Right cardiac atrium (tissue), 5 donors: ENCODE results near the gene LURAP1L. TPM values are rescaled to one million over a fixed set of nuclear protein-coding genes. Genes with fewer than 3 reads are reported as not detected.

Experiments used
- ATAC-seq, 2 donors: fragments of 200-7000 bp; cut with Tn5 transposase; one replicate each; pipeline versions ENCODE4 v1.8.0 to v1.9.1; 2020; ENCODE audit warnings: moderate library complexity in 2 of 2, mild to moderate bottlenecking in 1 of 2
- DNase-seq, 3 donors: peaks; one replicate each; pipeline ENCODE4 v3.0.0-alpha.2; 2020
- H3K27ac ChIP-seq: one replicate; pipeline ENCODE4 v1.5.1; 2013; ENCODE audit warnings: mild to moderate bottlenecking, low read length, control low read depth, moderate library complexity
- H3K27me3 ChIP-seq: one replicate; pipeline ENCODE4 v1.6.1; 2013; ENCODE audit not compliant: control insufficient read depth, insufficient read depth
- H3K4me1 ChIP-seq: one replicate; pipeline ENCODE4 v1.6.1; 2013; ENCODE audit warnings: low read length; ENCODE audit not compliant: control insufficient read depth, insufficient read depth
- H3K4me3 ChIP-seq: one replicate; pipeline ENCODE4 v1.5.1; 2013; ENCODE audit warnings: low read length, control low read depth
- H3K9me3 ChIP-seq: one replicate; pipeline ENCODE4 v1.6.1; 2013; ENCODE audit warnings: low read length; ENCODE audit not compliant: control insufficient read depth
- WGBS: extraction: QIAGEN DNeasy Blood & Tissue Kit; methylation state at CpG from one replicate; pipeline ENCODE4 v1.1.7; 2013; 5-methylcytosine and 5-hydroxymethylcytosine counted together
- intact Hi-C, 4 donors: fragments of 100-400 bp; cut with DNase I; formaldehyde crosslinking; loops; one replicate each; pipeline versions ENCODE4 v1.11.0 to v1.14.0; 2022 to 2023
- polyA plus RNA-seq: library from polyadenylated mRNA; stranded (reverse); fragments of 200-250 nt; gene quantifications from one replicate; pipeline ENCODE4 v1.2.3, GENCODE V29; 2013
- total RNA-seq, 4 donors: library from RNA; stranded (reverse); fragmentation: NEBNext Ultra II Directional; extraction: Animal tissue kit (Norgen Biotek cat#: 25700); gene quantifications; one replicate each; pipeline ENCODE4 v1.2.1, GENCODE V29; 2021
- donor health status: healthy with polysubstance abuse.
- donor health status: DM: no; HTN: yes; CAD: no.
- donor health status: DM: no; HTN: no; CAD: no.
- donor health status: DM: no; HTN: yes; CAD: no; lungs with severe emphysema.
- donor health status: DM: yes; HTN: yes; CAD: no.

The LURAP1L gene
- total and polyA plus RNA-seq, 5 donors = 2.1 to 3.4 (median 2.8) TPM

DNA sequence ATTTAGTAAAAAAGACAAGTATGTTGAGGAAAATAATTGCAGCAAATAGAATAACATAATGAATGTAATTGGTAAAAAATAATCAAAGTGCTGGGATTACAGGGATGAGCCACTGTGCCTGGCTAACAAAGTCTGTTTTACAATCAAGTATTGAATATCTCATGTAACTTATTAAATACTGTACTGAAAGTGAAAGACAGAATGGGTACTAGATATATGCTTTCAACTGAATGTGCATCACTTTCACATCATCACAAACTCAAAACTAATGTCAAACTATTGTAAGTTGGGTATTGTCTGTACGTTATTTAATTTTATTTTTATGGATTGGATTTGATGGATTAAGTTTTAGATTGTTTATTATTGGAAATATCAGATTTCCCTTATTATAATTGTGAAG lies 58.9 kb downstream of the LURAP1L start:
- Histone ChIP-seq H3K27me3 (no peaks in the 10 kb centered on the region), H3K4me1 (no peaks in the 10 kb centered on the region), H3K4me3 (no peak overlapping the region), H3K27ac (no peak overlapping the region), H3K9me3 (no peaks in the 10 kb centered on the region)
- DNase-seq (no peak), ATAC-seq (no peak)
- intact Hi-C loops = no loop called here
- 89% methylated on average over 1 of the region's 1 CpG for WGBS

DNA sequence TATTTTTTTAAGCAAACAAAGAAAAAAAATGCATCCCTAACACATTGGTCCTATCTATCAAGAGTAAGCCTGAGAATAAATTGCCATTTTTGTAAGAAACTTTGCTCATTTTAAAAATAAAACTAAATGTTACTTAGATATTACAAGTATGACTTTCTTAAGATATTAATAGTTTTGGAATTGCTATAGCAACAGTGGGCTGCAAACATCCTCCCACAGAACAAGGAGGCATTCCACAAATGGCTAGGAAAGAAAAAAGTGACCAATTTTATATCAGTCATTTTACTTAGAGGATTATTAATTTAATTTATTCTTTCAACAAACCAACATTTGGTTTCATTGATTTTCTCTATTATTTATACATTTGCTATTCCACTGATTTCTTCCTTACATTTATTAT lies 63.7 kb downstream of the LURAP1L start:
- Histone ChIP-seq H3K4me3 (no peak overlapping the region), H3K9me3 (no peaks in the 10 kb centered on the region), H3K27me3 (no peaks in the 10 kb centered on the region), H3K27ac (no peak overlapping the region), H3K4me1 (no peaks in the 10 kb centered on the region)
- intact Hi-C loops = no loop called here
- ATAC-seq = no peak
- DNase-seq = no peak

DNA sequence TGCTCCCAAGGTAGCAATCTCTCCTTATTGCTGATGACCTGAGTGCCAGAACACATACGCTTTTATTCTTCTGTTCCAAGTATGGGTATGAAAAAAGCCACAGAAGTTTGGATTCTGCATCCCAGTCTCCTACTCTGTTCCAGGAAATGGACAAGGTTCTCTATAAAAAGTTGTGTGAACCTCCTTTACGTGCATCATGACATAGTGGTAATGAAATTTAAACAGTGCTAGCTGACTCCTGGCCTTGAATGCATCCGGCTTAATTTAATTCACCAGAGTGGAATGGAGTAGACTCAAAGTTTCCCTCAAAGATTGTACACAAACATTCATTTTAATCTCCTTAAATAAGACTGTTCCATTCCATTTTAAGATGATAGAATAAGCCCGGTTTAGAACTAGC lies 68.9 kb downstream of the LURAP1L start:
- Histone ChIP-seq H3K27ac (no peak overlapping the region), H3K4me3 (no peak overlapping the region), H3K27me3 (no peaks in the 10 kb centered on the region), H3K4me1 (no peaks in the 10 kb centered on the region), H3K9me3 (no peaks in the 10 kb centered on the region)
- intact Hi-C loops = no loop called here
- ATAC-seq (no peak), DNase-seq (no peak)
- 90% methylated on average over 4 of the region's 4 CpGs for WGBS

DNA sequence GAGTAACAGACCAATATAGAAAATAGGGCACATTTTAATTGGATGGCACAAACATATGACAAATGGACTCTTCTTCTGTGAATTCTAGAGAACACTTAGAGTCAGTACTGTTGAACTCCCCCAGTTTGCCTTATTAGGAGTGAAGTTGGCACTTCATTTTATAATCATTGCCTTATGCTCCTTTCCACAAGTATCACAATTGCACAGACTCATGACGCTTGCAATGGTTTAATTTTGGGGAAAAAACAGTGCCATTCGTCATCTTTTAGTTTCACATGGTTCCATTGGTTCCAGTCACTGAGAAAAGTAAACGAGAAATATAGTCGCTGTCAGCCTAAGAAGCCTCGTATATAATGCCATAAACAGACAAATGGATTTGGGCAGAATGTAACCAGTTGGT lies 71.2 kb downstream of the LURAP1L start:
- Histone ChIP-seq H3K9me3 (no peaks in the 10 kb centered on the region), H3K27me3 (no peaks in the 10 kb centered on the region), H3K4me3 (no peak overlapping the region), H3K27ac (no peak overlapping the region), H3K4me1 (no peaks in the 10 kb centered on the region)
- intact Hi-C loops = no loop called here
- no peak for DNase-seq
- no peak for ATAC-seq
- 91% methylated on average over 5 of the region's 5 CpGs for WGBS

DNA sequence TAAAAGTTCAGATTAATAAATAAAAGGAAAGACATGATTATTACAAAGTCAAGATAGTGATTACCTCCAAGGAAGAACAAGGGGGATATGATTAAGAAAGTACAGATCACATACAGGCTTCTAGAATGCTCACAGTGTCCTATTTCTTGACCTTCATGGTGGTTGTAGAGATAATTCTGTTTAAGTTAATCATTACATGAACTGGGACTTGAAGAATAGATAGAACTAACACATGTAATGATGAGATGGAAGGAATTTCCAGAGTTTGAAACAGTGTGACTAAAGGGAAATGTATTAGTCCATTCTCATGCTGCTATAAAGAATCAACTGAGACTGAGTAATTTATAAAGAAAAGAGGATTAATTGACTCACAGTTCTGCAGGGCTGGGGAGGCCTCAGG lies 72.7 kb downstream of the LURAP1L start:
- H3K4me3 ChIP-seq = no peak overlapping the region
- no peaks in the 10 kb centered on the region for H3K4me1 ChIP-seq
- H3K9me3 ChIP-seq = no peaks in the 10 kb centered on the region
- no peak for DNase-seq
- intact Hi-C loops = no loop called here
- H3K27ac ChIP-seq = no peak overlapping the region
- ATAC-seq = no peak
- H3K27me3 ChIP-seq = no peaks in the 10 kb centered on the region

DNA sequence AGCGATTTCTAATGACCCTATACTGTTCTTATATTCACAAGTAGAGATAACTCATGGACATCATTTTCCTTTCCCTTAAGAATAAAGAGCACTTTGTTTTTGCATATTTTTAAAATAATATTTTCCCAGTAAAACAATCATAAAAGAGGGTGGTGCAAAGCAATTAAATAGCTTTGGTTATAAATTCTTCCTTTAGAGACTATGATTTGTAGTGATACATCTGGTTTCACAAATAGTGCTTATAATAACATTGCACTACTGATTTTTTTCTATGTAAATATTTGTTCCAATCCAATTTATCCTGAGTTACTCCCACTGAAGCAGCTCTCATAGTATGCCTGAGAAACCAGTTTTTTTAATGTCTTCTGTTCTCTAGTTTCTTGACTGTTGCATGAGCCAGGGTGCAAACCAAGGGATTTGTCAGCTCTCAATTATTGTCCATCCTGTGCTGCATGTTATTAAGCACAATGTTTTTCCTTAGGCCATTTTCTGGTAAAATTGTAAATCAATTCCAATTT lies 74.7 kb downstream of the LURAP1L start:
- WGBS = 75% methylated on average over 1 of the region's 1 CpG
- no peak for DNase-seq
- Histone ChIP-seq H3K27me3 (no peaks in the 10 kb centered on the region), H3K27ac (no peak overlapping the region), H3K4me1 (no peaks in the 10 kb centered on the region), H3K4me3 (no peak overlapping the region), H3K9me3 (no peaks in the 10 kb centered on the region)
- no peak for ATAC-seq
- intact Hi-C loops = no loop called here

DNA sequence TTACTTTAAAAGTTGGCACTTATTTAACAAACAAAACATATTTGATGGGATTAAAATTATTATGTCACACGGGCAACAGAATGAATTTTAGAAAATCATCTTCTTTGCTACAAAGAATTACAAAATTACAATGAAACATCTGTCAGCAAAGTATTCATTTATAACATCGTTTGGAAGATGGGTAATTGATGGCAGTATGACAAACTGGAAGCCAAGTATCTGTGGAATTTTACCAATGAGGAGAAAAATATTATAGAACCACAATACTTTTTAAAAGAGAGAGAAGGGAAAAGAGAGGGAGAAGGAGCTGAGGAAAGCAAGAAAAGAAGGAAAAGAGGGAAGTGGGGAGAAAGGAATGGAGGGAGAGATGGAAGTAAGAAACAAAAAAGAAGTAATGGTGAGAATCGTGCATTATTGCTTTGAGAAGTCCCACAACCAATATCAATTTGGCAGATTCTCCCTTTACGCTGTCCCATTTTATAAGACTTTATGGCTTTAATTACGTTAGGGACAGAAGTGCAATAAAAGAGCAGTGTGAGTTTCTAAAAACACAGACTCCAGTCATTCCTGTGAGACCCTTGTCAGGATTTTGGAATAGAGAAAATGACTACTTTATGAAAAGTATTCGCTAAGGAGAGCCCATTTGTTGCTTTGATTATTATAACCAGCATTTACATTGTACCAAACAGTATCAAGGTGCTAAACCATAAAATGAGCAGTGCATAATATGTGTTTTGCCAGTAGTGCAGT lies 76.7 kb downstream of the LURAP1L start:
- DNase-seq (no peak), ATAC-seq (no peak)
- intact Hi-C loops = no loop called here
- Histone ChIP-seq H3K4me3 (no peak overlapping the region), H3K9me3 (no peaks in the 10 kb centered on the region), H3K27me3 (no peaks in the 10 kb centered on the region), H3K27ac (no peak overlapping the region), H3K4me1 (no peaks in the 10 kb centered on the region)
- 70% methylated on average over 6 of the region's 6 CpGs for WGBS

DNA sequence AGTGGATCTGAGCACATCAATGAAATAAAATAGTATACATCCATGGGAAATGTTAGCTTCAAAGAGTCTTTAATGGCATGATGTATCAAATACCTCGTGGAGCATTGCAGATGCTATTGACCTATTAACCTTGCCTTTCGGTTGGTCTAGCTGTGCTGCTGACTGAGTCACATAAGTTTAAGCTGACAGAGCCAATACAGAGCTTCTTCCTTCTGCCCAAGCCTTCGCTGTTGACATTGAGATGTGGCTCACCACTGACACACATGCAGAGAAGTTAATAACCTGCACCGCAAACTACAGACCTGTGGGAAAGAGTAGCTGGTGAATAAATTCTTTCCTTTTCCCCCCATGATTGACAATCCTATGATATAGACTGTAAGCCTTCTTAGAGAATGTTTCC lies 78.2 kb downstream of the LURAP1L start:
- Histone ChIP-seq H3K27me3 (no peaks in the 10 kb centered on the region), H3K4me3 (no peak overlapping the region), H3K27ac (no peak overlapping the region), H3K9me3 (no peaks in the 10 kb centered on the region), H3K4me1 (no peaks in the 10 kb centered on the region)
- no peak for DNase-seq
- 82% methylated on average over 4 of the region's 4 CpGs for WGBS
- intact Hi-C loops = no loop called here
- ATAC-seq = no peak

DNA sequence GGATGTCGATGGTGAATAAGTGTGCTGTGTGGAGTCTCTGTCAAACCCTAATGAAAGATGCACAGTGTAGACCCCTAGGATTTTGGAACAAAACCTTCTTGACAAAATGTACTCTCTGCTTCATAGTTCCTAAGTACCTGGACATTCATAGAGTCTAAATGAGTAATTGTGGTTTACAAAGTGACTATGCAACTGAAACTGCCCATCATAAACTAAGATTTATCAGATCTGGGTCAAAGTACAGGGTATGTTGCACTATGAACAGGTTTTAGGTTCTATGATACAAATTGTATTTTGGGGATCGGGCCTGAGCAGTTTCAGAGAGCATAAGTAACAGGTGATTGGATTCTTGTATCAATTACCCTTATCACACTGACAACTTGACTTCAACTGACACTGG lies 79.4 kb downstream of the LURAP1L start:
- ATAC-seq (no peak), DNase-seq (no peak)
- intact Hi-C loops = no loop called here
- H3K27ac ChIP-seq = no peak overlapping the region
- no peaks in the 10 kb centered on the region for H3K27me3 ChIP-seq
- no peak overlapping the region for H3K4me3 ChIP-seq
- H3K9me3 ChIP-seq = no peaks in the 10 kb centered on the region
- no peaks in the 10 kb centered on the region for H3K4me1 ChIP-seq
- 94% methylated on average over 2 of the region's 2 CpGs for WGBS

DNA sequence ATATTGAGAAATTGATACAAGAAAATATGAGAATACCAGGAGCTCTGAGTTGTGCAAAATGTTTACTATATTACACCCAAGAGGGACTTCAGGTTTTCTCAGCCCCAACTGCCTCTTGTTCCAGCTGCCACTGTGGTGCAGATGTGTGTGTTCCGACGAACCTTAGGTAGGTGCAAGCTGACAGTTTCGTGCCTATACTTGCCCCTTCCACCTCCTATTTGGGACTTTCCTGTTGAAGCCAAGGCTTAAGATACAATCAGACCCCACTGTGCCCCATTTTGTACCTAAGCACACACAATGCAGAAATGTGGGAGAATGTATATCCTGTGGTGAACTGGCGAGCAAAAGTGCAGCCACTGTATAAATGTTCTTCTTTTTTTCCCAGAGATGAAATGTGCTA lies 80.2 kb downstream of the LURAP1L start:
- Histone ChIP-seq H3K9me3 (no peaks in the 10 kb centered on the region), H3K27ac (no peak overlapping the region), H3K4me3 (no peak overlapping the region), H3K4me1 (no peaks in the 10 kb centered on the region), H3K27me3 (no peaks in the 10 kb centered on the region)
- ATAC-seq = no peak
- intact Hi-C loops = no loop called here
- no peak for DNase-seq
- 92% methylated on average over 4 of the region's 4 CpGs for WGBS

DNA sequence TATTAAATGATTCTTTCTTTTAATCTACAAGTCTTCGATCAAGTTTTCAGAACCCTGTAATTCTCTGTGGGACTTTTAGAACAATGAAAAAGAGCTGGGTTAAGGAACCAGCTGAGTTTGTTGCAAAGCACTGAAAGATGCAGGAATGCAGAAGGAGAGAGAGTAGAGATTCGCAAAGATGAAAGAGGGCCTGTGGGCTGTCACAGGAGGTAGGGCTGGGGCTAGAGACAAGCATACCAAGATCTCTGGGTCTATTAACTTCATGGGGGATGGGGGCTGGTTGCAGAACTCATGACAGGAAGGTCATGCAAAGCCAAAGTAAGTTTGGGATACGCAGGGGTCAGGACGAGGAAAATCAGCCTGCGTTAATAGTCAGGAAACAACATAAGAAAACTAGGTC lies 81.8 kb downstream of the LURAP1L start:
- ATAC-seq (no peak), DNase-seq (no peak)
- intact Hi-C loops = no loop called here
- no peaks in the 10 kb centered on the region for H3K9me3 ChIP-seq
- 47% methylated on average over 5 of the region's 5 CpGs for WGBS
- H3K4me1 ChIP-seq = no peaks in the 10 kb centered on the region
- H3K27me3 ChIP-seq = no peaks in the 10 kb centered on the region
- H3K27ac ChIP-seq = no peak overlapping the region
- H3K4me3 ChIP-seq = no peak overlapping the region

DNA sequence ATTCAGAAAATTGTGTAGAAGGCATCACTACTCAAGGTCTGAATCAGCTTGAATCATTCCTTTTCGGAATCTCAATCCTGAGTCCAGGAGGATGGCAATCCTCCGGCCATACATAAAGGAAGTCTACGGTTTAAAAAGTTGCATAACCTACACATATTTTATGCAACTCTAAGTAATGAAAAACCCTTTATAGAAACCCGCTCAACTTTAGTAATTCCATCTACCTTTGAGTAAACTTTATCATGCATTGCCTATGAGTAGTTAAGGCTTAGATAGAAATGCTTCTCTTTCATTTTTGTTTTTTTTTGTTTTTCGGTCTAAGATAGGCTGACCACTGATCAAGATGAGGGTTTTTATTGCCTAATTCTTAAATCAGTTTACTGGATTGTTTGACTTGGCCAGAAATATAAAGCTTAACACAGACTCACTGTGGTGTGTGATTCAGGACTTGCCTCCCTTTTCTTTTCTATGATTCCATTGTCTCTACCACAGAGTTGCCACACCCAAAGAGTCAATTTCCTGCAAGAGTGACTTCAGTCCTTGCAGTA lies 85.0 kb downstream of the LURAP1L start:
- H3K9me3 ChIP-seq = no peaks in the 10 kb centered on the region
- 86% methylated on average over 5 of the region's 5 CpGs for WGBS
- H3K4me3 ChIP-seq = no peak overlapping the region
- ATAC-seq (peak; percentile 55 to 87), DNase-seq (no peak)
- no peaks in the 10 kb centered on the region for H3K27me3 ChIP-seq
- intact Hi-C loops = no loop called here
- no peak overlapping the region for H3K27ac ChIP-seq
- H3K4me1 ChIP-seq = no peaks in the 10 kb centered on the region
